ENCODE data around the gene TNFRSF8. TPM values are rescaled to one million over a fixed set of nuclear protein-coding genes. Genes with fewer than 3 reads are reported as not detected.

TNFRSF8 gene
- total RNA-seq, 6 experiments from 2014 or later = 0.07 TPM; not detected in 5

- Mint-ChIP-seq H3K27me3 (ENCODE audit: insufficient read depth) (no peaks in the 10 kb centered on the region), H3K4me3 (peak overlapping the region; percentile 49), H3K27ac (peak overlapping the region; percentile 95), H3K9me3 (peaks cover 4% of the 10 kb centered on the region; the same call in 1 of the 2 replicates), H3K4me1 (ENCODE audit: low read depth) (peaks cover 30% of the 10 kb centered on the region), H3K36me3 (ENCODE audit: low read depth) (peaks cover 8% of the 10 kb centered on the region)
- peak; percentile 89 for DNase-seq
- TF ChIP-seq, protein P1, sequence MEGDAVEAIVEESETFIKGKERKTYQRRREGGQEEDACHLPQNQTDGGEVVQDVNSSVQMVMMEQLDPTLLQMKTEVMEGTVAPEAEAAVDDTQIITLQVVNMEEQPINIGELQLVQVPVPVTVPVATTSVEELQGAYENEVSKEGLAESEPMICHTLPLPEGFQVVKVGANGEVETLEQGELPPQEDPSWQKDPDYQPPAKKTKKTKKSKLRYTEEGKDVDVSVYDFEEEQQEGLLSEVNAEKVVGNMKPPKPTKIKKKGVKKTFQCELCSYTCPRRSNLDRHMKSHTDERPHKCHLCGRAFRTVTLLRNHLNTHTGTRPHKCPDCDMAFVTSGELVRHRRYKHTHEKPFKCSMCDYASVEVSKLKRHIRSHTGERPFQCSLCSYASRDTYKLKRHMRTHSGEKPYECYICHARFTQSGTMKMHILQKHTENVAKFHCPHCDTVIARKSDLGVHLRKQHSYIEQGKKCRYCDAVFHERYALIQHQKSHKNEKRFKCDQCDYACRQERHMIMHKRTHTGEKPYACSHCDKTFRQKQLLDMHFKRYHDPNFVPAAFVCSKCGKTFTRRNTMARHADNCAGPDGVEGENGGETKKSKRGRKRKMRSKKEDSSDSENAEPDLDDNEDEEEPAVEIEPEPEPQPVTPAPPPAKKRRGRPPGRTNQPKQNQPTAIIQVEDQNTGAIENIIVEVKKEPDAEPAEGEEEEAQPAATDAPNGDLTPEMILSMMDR (IDR thresholded peaks at IDR 0.05) = no peak; the same call in 1 of the 2 replicates
These were observed 90.2 kb downstream of the TNFRSF8 start for GRCh38 chr1:12153181-12153785.

- Mint-ChIP-seq H3K9me3 (no peaks in the 10 kb centered on the region), H3K27me3 (ENCODE audit: insufficient read depth) (no peaks in the 10 kb centered on the region)
- DNase-seq = no peak
These were observed 92.2 kb downstream of the TNFRSF8 start for GRCh38 chr1:12155328-12155727.

GRCh38 chr1:12157366-12158231 is 94.5 kb downstream of the TNFRSF8 start:
- no peaks in the 10 kb centered on the region for H3K36me3 Mint-ChIP-seq (ENCODE audit: low read depth)
- no peak overlapping the region for H3K27ac Mint-ChIP-seq
- H3K27me3 Mint-ChIP-seq (ENCODE audit: insufficient read depth) = no peaks in the 10 kb centered on the region
- no peak overlapping the region for H3K4me3 Mint-ChIP-seq
- H3K4me1 Mint-ChIP-seq (ENCODE audit: low read depth) = peaks cover 39% of the 10 kb centered on the region
- TF ChIP-seq, protein P1 (IDR thresholded peaks at IDR 0.05) = no peak
- DNase-seq = no peak
- no peaks in the 10 kb centered on the region for H3K9me3 Mint-ChIP-seq

More at GRCh38 chr1:12155328-12155727, 92.2 kb downstream of the TNFRSF8 start:
- peaks cover 23% of the 10 kb centered on the region for H3K4me1 Mint-ChIP-seq (ENCODE audit: low read depth)
- no peak overlapping the region for H3K4me3 Mint-ChIP-seq
- no peak overlapping the region for H3K27ac Mint-ChIP-seq
- TF ChIP-seq, protein P1 (IDR thresholded peaks at IDR 0.05) = no peak
- H3K36me3 Mint-ChIP-seq (ENCODE audit: low read depth) = no peaks in the 10 kb centered on the region

DNA sequence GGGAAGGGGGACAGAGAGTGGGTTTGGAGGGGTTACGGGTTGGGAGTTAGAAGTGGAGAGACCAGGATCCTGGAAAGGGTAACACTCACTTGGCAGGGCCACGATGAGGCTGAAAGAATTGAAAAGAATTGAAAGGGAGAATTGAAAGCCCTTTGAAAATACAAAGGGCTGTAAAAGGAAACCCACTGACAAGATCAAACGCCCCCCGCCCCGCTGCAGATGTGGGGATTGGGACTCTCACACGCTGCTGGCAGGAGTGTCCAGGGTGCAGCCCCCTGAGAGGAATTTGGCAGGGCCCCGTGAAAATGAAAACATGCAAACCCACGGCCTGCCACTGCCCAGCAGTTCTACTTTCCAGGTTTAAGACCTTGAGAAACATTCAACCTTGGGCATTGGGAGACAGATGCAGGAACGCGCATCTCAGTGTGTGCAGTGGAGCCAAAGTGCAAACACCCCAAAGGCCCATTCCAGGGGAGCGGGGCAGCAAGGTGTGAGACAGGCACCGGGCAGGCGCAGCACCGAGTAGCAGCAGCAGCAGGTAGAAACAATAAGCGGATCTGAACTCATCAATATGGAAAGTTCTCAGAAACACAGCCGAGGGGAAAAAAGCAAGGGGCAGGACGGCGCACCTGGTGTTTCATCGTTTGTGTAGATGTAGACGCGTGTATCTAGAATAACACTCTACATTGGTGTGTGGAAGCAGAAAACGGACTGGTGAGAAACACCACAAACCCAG is 95.4 kb downstream of the TNFRSF8 start:
- no peak overlapping the region for H3K27ac Mint-ChIP-seq
- no peaks in the 10 kb centered on the region for H3K9me3 Mint-ChIP-seq
- H3K4me1 Mint-ChIP-seq (ENCODE audit: low read depth) = peaks cover 31% of the 10 kb centered on the region
- H3K4me3 Mint-ChIP-seq = no peak overlapping the region
- TF ChIP-seq, protein P1 (IDR thresholded peaks at IDR 0.05) = no peak
- peaks cover 3% of the 10 kb centered on the region for H3K27me3 Mint-ChIP-seq (ENCODE audit: insufficient read depth)
- DNase-seq = no peak
- H3K36me3 Mint-ChIP-seq (ENCODE audit: low read depth) = no peaks in the 10 kb centered on the region

GRCh38 chr1:12159816-12160215 is 96.7 kb downstream of the TNFRSF8 start:
- no peaks in the 10 kb centered on the region for H3K9me3 Mint-ChIP-seq
- peaks cover 25% of the 10 kb centered on the region for H3K4me1 Mint-ChIP-seq (ENCODE audit: low read depth)
- H3K4me3 Mint-ChIP-seq = no peak overlapping the region
- peaks cover 10% of the 10 kb centered on the region for H3K27me3 Mint-ChIP-seq (ENCODE audit: insufficient read depth)
- no peaks in the 10 kb centered on the region for H3K36me3 Mint-ChIP-seq (ENCODE audit: low read depth)
- no peak for DNase-seq
- TF ChIP-seq, protein P1 (IDR thresholded peaks at IDR 0.05) = no peak
- no peak overlapping the region for H3K27ac Mint-ChIP-seq

All from HFFc6 (cell line).